Tibial nerve (tissue), 4 donors: Measurements from ENCODE around the gene C5. TPM values are rescaled to one million over a fixed set of nuclear protein-coding genes. Genes with fewer than 3 reads are reported as not detected.
A peak's percentile ranks its signal among the peaks of the same experiment; 100 is the strongest.

Experiments used
- DNase-seq, 2 donors: peaks; one replicate each; pipeline ENCODE4 v3.0.0-alpha.2; 2019; ENCODE audit warnings: low spot score in 2 of 2
- H3K27ac ChIP-seq, 4 donors: fragments of 200-600 bp; sonication (generic) in 3 of 4; one replicate each; pipeline ENCODE4 v1.5.1; 2017 to 2019; ENCODE audit warnings: mild to moderate bottlenecking in 1 of 4
- H3K27me3 ChIP-seq, 2 donors: fragments of 200-600 bp; sonication (generic) in 1 of 2; one replicate each; pipeline versions ENCODE4 v1.5.1 to v1.6.0; 2017 to 2019
- H3K36me3 ChIP-seq, 3 donors: fragments of 200-600 bp; sonication (generic); one replicate each; pipeline ENCODE4 v1.5.1; 2018 to 2019
- H3K4me1 ChIP-seq, 4 donors: fragments of 200-600 bp; sonication (generic) in 3 of 4; one replicate each; pipeline ENCODE4 v1.5.1; 2017 to 2019
- H3K4me3 ChIP-seq, 4 donors: fragments of 200-600 bp; sonication (generic) in 3 of 4; one replicate each; pipeline ENCODE4 v1.5.1; 2017 to 2019; ENCODE audit warnings: mild to moderate bottlenecking in 1 of 4, moderate library complexity in 1 of 4
- H3K9me3 ChIP-seq, 4 donors: fragments of 200-600 bp; sonication (generic) in 3 of 4; one replicate each; pipeline ENCODE4 v1.5.1; 2017 to 2019
- EP300 ChIP-seq, 2 donors: sonication (generic); formaldehyde crosslinking; IDR thresholded peaks; one replicate each; pipeline ENCODE4 v1.6.1; 2017; ENCODE audit warnings: antibody characterized with exemption in 2 of 2, mild to moderate bottlenecking in 1 of 2
- POLR2A ChIP-seq, 2 donors: fragments of 450-650 bp; IDR thresholded peaks; one replicate each; pipeline ENCODE4 v1.6.1; 2017; ENCODE audit warnings: antibody characterized with exemption in 2 of 2, mild to moderate bottlenecking in 2 of 2, moderate library complexity in 2 of 2
- WGBS, 2 donors: methylation state at CpG; one replicate each; pipeline ENCODE4 v1.1.5; 2018; 5-methylcytosine and 5-hydroxymethylcytosine counted together
- total RNA-seq, 4 donors: library from RNA; depleted of rRNA; stranded (reverse); fragments of >200 nt; gene quantifications; one replicate each; pipeline ENCODE4 v1.1.0, GENCODE V29; 2016
- TF ChIP-seq, protein P1 (sequence below), 5 experiments: fragments of 200-600 bp in 3 of 5; fragments of 450-650 bp in 2 of 5; sonication (generic) in 3 of 5; IDR thresholded peaks; one replicate each; pipeline ENCODE4 v1.5.1; 2016 to 2019; ENCODE audit warnings: antibody characterized with exemption in 5 of 5, mild to moderate bottlenecking in 3 of 5, moderate library complexity in 2 of 5

C5 gene
- total RNA-seq, 4 donors from 2014 or later: 18.9 to 33.0 (median 23.2) TPM

DNA sequence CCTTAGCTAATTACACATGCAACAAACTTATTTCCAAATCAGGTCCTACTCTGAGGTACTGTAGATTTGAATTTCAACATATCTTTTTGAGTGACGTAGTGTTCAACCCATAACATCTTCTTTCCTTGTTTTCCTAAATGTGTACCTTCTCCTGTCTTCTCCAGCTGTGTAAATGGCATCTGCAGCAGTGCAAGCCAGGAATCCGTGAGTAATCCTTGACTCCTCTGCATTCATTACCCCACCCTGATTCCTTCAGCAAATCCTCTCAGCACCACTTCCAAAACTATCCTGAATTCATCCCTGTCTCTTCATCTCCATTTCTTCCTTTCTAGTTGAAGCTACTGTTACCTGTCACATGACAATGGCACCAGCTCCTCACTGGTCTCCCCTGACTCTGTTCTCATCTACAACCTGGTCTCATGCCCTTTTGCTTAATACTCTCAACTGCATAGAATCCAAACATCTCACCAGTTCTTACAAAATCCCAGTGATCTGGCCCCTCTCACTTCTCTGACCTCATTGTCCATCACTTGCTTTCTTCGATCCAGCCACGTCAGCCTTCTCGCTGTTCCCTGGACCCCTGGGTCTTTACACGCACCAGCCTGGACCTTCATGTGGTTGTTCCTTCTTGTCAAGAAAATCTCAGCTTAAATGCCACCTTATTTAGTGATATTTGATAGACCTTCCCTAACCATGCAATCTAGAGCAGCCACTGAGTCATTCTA is 108.9 kb downstream of the C5 start:
- H3K4me3 ChIP-seq: no peak overlapping the region
- TF ChIP-seq EP300 (IDR thresholded peaks at IDR 0.05): peak in 1 of 2 donors; percentile 12
- TF ChIP-seq, protein P1, sequence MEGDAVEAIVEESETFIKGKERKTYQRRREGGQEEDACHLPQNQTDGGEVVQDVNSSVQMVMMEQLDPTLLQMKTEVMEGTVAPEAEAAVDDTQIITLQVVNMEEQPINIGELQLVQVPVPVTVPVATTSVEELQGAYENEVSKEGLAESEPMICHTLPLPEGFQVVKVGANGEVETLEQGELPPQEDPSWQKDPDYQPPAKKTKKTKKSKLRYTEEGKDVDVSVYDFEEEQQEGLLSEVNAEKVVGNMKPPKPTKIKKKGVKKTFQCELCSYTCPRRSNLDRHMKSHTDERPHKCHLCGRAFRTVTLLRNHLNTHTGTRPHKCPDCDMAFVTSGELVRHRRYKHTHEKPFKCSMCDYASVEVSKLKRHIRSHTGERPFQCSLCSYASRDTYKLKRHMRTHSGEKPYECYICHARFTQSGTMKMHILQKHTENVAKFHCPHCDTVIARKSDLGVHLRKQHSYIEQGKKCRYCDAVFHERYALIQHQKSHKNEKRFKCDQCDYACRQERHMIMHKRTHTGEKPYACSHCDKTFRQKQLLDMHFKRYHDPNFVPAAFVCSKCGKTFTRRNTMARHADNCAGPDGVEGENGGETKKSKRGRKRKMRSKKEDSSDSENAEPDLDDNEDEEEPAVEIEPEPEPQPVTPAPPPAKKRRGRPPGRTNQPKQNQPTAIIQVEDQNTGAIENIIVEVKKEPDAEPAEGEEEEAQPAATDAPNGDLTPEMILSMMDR (IDR thresholded peaks at IDR 0.05): no peak
- DNase-seq: no peak
- H3K4me1 ChIP-seq: peaks cover 4 to 57% (median 24%) of the 10 kb centered on the region in 4 donors
- H3K36me3 ChIP-seq: no peaks in the 10 kb centered on the region
- no peaks in the 10 kb centered on the region for H3K27me3 ChIP-seq
- H3K9me3 ChIP-seq: no peaks in the 10 kb centered on the region
- 69 to 73% methylated on average over 6 of the region's 6 CpGs for WGBS, 2 donors
- peak overlapping the region in 2 of 4 donors; percentile 70 to 85 for H3K27ac ChIP-seq

DNA sequence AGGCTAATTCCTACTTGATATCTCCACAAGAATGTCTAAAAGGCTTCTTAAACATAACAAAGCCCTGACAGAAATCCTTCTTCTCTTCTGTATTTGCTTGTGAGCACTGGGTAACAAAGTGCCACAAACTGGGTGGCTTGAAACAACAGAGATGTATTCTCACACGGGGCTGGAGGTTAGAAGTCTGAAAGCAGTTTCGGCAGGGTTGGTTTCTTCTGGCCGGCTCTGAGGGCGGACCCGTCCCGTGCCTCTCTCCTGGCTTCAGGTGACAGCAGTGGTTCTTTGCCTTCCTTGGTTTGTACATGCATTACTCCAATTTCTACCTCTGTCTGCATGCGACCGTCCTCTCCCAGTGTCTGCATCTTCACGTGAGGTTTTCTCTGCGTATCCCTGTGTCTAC is 109.5 kb downstream of the C5 start:
- no peak for DNase-seq
- Histone ChIP-seq H3K36me3 (no peaks in the 10 kb centered on the region), H3K9me3 (no peaks in the 10 kb centered on the region), H3K27me3 (no peaks in the 10 kb centered on the region), H3K4me3 (no peak overlapping the region), H3K4me1 (peaks cover 4 to 59% (median 30%) of the 10 kb centered on the region in 4 donors), H3K27ac (peak overlapping the region in 1 of 4 donors; percentile 85)
- TF ChIP-seq EP300 (IDR thresholded peaks at IDR 0.05) (no peak), POLR2A (IDR thresholded peaks at IDR 0.05) (no peak)
- TF ChIP-seq, protein P1 (IDR thresholded peaks at IDR 0.05): no peak
- 88 to 89% methylated on average over 10 of the region's 10 CpGs for WGBS, 2 donors

DNA sequence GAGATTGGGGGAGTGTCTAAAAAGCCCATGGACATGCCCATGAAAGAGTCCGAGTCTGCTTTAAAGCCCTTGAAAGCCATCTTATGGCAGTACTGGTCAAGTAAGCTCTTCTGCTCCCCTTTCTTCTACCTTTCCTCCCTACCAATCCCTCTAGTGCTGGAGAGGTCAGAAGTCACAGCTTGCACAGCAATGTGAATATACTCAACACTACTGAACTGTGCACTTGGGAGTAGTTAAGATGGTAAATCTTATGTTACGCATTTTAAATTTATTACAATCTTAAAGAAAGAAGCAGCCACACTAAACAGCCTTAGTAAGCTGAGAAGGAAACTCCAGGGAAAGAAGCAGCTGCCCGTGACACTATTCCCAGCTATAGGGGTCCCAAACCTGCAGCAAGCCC is 111.2 kb downstream of the C5 start:
- Histone ChIP-seq H3K27ac (peak overlapping the region in 2 of 4 donors; percentile 40 to 44), H3K27me3 (no peaks in the 10 kb centered on the region), H3K9me3 (no peaks in the 10 kb centered on the region), H3K36me3 (no peaks in the 10 kb centered on the region), H3K4me3 (no peak overlapping the region), H3K4me1 (peaks cover 4 to 74% (median 47%) of the 10 kb centered on the region in 4 donors)
- DNase-seq: no peak
- WGBS, 2 donors: 84 to 90% methylated on average over 3 of the region's 3 CpGs
- no peak for TF ChIP-seq POLR2A (IDR thresholded peaks at IDR 0.05)

DNA sequence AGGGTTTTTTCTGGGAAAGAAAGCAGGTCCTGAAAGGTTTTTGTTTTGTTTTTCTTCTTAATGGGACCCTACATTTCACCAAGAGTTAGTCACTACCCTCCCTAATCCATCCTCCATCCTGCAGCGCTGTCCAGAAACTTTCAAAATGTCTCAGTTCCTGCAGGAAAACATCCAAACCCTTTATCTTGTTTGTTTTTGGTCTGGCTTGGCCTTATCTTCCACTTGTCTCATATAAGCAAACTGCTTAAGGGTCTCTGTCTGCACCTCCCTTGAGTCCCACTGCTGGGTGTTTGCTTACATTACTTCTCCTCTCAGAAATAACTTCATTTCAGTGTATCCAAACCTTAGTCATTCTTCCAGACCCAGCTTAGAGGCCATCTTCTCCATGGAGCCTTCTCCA is 112.5 kb downstream of the C5 start:
- no peak for TF ChIP-seq POLR2A (IDR thresholded peaks at IDR 0.05)
- TF ChIP-seq EP300 (IDR thresholded peaks at IDR 0.05): no peak
- TF ChIP-seq, protein P1 (IDR thresholded peaks at IDR 0.05): no peak
- no peaks in the 10 kb centered on the region for H3K9me3 ChIP-seq
- no peak overlapping the region for H3K4me3 ChIP-seq
- no peaks in the 10 kb centered on the region for H3K27me3 ChIP-seq
- no peaks in the 10 kb centered on the region for H3K36me3 ChIP-seq
- peaks cover under 1 to 75% (median 40%) of the 10 kb centered on the region in 4 donors for H3K4me1 ChIP-seq
- 59 to 60% methylated on average over 1 of the region's 1 CpG for WGBS, 2 donors
- peak overlapping the region in 3 of 4 donors; percentile 68 to 95 (median 95) for H3K27ac ChIP-seq
- no peak for DNase-seq

DNA sequence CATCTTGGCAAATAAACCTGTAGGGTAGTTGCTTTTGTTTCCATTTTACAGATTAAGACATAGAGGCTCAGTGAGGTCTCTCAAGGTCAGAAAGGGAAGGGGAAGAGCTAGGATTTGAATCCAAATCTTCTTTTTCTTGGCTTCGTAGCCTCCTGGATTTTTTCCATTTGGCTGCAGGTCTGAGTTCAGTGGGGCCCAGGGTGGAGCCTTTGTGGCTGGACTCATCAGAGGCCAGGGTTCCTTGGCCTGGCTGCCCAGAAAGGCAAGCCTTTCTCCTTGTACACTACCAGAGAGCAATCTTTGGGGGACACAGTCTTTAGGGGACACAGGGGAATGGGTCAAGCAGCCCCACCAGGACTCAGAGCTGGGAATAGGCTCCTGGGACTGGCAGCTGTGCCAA is 112.9 kb downstream of the C5 start:
- TF ChIP-seq EP300 (IDR thresholded peaks at IDR 0.05) (no peak), POLR2A (IDR thresholded peaks at IDR 0.05) (no peak)
- TF ChIP-seq, protein P1 (IDR thresholded peaks at IDR 0.05): no peak
- peak in 1 of 2 donors; percentile 49 for DNase-seq
- peaks cover 0 to 75% (median 40%) of the 10 kb centered on the region in 4 donors for H3K4me1 ChIP-seq

More for the DNA sequence above, 112.9 kb downstream of the C5 start:
- H3K27me3 ChIP-seq: no peaks in the 10 kb centered on the region
- no peak overlapping the region for H3K4me3 ChIP-seq
- H3K27ac ChIP-seq: peak overlapping the region; percentile 68 to 95 (median 93)
- H3K9me3 ChIP-seq: no peaks in the 10 kb centered on the region
- 46 to 75% methylated on average over 1 of the region's 1 CpG for WGBS, 2 donors
- no peaks in the 10 kb centered on the region for H3K36me3 ChIP-seq
